SIG-M5 treated with dmso at 0.1 percent for 504 hours (cell line): ENCODE data around the gene IFNL3.
"Not testable (repeated sequence)": the region's sequence is repeated elsewhere in the genome, so short reads cannot be mapped to it uniquely, and the experiment has no call there.

Experiments used
- DNase-seq: peaks from one replicate; lab custom pipeline; 2025; ENCODE audit not compliant: unreplicated experiment; lab: John Stamatoyannopoulos, UW

The IFNL3 gene

GRCh38 chr19:39218230-39219007 lies 26.4 kb downstream of the IFNL3 start:
- DNase-seq = no peak

GRCh38 chr19:39217094-39217493 lies 27.7 kb downstream of the IFNL3 start:
- no peak for DNase-seq

GRCh38 chr19:39215323-39215722 lies 29.5 kb downstream of the IFNL3 start:
- DNase-seq = not testable (repeated sequence)

- DNase-seq = no peak
Observed at GRCh38 chr19:39212375-39212742, 32.4 kb downstream of the IFNL3 start.

GRCh38 chr19:39211731-39212374 lies 33.0 kb downstream of the IFNL3 start:
- no peak for DNase-seq

GRCh38 chr19:39209196-39209595 lies 35.6 kb downstream of the IFNL3 start:
- DNase-seq = no peak

DNA sequence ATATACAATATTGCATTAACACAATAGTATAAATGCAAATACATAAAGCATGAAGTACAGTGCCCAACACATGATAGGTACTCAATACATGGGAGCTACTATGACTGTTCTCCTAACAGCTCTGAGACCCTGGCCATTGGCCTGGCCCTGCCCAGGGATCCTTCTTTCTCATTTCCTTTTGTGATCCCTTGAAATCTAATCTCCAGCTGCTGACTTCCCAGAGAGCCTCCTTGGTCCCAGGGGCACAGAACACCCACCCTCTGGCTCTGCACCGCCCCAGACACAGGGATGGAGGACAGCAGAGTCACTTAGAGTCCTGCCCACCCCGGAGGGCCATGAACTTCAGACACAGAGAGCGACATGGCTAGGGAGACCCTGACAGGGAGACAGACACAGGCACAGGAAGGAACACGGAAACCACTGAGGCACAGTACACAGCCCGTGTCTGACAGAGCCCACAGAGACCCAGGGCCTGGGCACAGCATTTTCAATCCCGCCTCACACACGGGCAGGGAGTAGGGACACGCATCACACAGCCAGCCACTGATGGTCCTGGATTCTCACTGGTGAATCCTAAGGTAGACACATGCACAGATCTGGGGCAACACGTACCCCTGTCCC lies 36.5 kb downstream of the IFNL3 start:
- DNase-seq = no peak

GRCh38 chr19:39207293-39207836 lies 37.4 kb downstream of the IFNL3 start:
- DNase-seq = no peak

DNA sequence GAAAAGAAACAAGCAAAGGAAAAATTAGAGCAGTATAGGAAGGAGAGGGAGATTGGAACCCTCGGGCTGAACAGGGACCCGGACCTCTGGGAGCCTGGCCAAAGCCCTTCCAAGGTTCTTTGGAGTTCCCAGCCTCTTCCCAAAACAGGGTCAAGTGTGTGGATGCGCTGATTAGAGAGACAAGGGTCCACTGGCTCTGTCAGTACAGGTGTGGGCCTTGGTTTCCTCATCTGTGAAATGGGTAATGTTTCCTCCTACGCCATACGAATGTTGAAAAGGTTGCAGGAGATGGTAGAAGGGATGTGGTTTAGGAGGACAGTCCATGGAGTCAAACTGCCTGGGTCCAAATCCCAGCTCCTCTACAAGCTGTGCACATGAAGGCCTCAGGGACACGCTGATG lies 38.7 kb downstream of the IFNL3 start:
- no peak for DNase-seq

GRCh38 chr19:39205449-39205764 lies 39.4 kb downstream of the IFNL3 start:
- DNase-seq = no peak

DNA sequence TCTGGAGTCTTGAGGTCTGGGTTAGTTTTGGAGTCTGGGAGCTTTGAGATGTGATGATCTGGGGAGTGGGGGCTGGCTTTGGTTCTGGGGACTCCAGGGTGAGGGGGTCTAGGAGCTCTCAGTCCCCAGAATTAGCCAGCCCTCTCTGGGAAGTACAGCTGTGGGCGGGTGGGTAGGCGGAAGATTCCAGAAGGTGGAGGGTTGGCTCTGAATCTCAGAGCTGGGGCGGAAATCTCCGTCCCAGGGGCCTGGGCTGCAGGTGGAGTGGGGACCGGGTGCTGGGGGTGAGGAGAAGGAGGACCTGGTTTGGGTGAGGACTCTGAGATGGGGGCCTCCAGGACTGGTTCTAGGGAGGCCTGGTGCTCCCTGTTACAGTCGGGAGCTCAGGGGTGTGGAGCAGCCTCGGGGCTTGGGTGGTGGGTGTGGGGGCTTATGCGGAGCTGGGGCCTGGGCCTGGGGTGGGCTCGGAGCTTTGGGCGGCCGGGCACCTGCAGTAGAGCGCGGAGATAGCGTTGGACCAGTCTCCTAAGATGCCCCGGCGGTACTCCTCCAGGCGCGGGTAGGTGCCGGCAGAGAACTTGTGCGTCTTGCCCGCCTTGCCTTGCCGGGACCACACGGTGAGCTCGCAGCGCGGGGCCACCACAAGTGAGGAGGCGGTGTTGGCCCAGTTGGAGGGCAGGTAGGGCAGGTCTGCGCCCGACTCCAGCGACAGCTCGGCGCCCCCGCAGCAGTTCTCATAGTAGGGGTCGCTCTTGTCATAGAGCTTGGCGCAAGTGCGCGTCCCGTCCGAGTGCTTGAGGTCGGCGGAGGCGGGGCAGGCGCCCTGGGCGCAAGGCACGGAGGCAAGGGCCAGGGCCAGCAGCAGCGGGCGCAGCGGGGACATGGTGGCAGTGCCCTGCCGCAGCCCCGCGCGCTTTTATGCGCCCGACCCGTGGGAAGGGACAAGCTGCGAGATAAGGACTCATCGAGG lies 41.1 kb downstream of the IFNL3 start, which contains the start of gene SYCN:
Gene SYCN (minus strand): TSS at position 892 of the 970 bp plus-strand sequence. CDS start 9 bp downstream, at position 883.
- no peak for DNase-seq

GRCh38 chr19:39202998-39203355 lies 41.8 kb downstream of the IFNL3 start:
- no peak for DNase-seq

DNA sequence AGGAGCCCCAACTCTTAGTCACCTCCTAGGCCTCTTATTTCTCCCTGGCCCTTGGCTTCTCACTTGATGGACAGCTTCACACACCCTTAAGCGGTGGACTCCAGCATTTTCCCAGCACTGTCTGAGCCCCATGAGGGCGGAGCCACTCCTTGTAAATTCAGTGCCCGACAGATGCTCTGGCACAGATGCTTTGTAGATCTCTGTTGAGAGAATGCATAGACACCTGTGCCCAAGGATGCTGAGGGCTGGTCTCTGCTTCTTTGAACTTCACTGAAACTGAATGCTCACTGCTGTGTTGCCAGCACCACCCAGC lies 44.0 kb downstream of the IFNL3 start:
- DNase-seq = no peak

GRCh38 chr19:39200066-39200802 lies 44.6 kb downstream of the IFNL3 start:
- no peak for DNase-seq

DNA sequence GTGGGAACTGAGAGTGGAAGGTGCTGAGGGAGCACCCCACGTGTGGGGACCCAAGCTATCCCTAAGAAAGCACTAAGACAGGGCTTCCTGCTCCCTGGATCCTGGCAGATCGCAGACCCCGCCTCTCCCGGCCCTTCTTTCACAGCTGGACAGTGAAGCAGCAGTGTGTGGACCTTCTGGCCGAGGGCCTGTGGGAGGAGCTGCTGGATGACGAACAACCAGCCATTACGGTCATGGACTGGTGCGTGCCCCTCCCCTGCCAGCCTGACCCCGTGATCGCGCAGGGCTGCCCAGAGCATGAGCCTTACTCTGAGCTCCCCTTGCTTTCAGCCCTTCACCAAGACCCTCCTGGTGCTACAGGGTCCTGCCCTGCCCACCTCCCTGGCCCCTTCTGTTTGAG lies 45.8 kb downstream of the IFNL3 start:
- no peak for DNase-seq

GRCh38 chr19:39197808-39198207 lies 47.0 kb downstream of the IFNL3 start:
- no peak for DNase-seq

- DNase-seq = no peak
Observed at GRCh38 chr19:39196860-39197562, 47.8 kb downstream of the IFNL3 start, which contains the start of gene NCCRP1. NCCRP1 (plus strand) TSS chr19:39196964; CDS start chr19:39196983, 19 bp downstream.

DNA sequence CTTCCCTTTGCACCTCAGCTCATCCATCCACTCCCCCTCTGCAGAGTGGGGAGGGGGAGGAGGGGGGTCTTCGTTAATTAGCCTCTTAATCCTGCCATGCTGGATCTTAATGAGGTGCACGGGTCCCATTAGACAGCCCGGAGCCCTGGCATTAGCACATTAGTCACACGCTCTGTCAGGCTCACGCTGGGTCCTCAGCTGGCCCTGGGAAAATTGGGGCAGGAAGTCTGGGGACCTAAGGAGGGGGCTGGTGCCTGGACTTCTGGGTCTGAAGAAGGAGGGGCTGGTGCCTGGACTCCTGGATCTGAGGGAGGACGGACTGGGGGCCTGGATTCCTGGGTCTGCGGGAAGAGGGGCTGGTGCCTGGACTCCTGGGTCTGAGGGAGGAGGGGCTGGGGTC lies 48.5 kb downstream of the IFNL3 start:
- no peak for DNase-seq

GRCh38 chr19:39195755-39196154 lies 49.1 kb downstream of the IFNL3 start:
- DNase-seq = no peak
